ENCODE measurements around the gene SPCS3. TPM values are rescaled to one million over a fixed set of nuclear protein-coding genes. Genes with fewer than 3 reads are reported as not detected.
"Not testable (repeated sequence)": the region's sequence is repeated elsewhere in the genome, so short reads cannot be mapped to it uniquely, and the experiment has no call there.

SPCS3 gene
- total RNA-seq, 1 donor from 2014 or later, result 106 TPM

- Mint-ChIP-seq H3K27ac (no peak overlapping the region), H3K4me3 (no peak overlapping the region), H3K4me1 (ENCODE audit: unreplicated experiment) (no peaks in the 10 kb centered on the region), H3K27me3 (no peaks in the 10 kb centered on the region), H3K9me3 (no peaks in the 10 kb centered on the region), H3K36me3 (no peaks in the 10 kb centered on the region)
- TF ChIP-seq, protein P1, sequence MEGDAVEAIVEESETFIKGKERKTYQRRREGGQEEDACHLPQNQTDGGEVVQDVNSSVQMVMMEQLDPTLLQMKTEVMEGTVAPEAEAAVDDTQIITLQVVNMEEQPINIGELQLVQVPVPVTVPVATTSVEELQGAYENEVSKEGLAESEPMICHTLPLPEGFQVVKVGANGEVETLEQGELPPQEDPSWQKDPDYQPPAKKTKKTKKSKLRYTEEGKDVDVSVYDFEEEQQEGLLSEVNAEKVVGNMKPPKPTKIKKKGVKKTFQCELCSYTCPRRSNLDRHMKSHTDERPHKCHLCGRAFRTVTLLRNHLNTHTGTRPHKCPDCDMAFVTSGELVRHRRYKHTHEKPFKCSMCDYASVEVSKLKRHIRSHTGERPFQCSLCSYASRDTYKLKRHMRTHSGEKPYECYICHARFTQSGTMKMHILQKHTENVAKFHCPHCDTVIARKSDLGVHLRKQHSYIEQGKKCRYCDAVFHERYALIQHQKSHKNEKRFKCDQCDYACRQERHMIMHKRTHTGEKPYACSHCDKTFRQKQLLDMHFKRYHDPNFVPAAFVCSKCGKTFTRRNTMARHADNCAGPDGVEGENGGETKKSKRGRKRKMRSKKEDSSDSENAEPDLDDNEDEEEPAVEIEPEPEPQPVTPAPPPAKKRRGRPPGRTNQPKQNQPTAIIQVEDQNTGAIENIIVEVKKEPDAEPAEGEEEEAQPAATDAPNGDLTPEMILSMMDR (conservative IDR thresholded peaks at IDR 0.05), result no peak
- no peak for DNase-seq (ENCODE audit: extremely low spot score, unreplicated experiment)
These were observed 45.3 kb upstream of the SPCS3 start for GRCh38 chr4:176274441-176274840.

DNA sequence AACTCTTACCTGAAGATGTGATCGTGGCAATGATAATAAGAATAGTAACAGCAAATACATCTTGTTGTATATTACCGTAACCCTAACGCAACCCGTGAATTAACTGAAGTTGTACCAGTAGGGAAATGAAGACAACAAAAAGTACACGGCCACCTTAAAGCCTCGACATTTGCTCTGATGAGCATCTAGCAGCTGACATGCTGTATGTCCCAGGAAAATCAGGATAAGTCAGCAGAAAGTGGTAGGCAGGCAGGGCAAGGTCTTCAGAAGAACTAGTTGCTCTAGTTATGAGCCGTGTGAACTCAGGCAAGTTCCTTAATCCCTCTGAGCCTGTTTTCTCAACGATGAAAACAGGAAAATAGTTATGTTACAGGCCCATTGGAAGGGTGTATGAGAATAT, 43.1 kb upstream of the SPCS3 start:
- H3K4me3 Mint-ChIP-seq, result no peak overlapping the region
- H3K27ac Mint-ChIP-seq, result no peak overlapping the region
- no peaks in the 10 kb centered on the region for H3K4me1 Mint-ChIP-seq (ENCODE audit: unreplicated experiment)
- TF ChIP-seq, protein P1 (conservative IDR thresholded peaks at IDR 0.05), result no peak
- DNase-seq (ENCODE audit: extremely low spot score, unreplicated experiment), result no peak
- no peaks in the 10 kb centered on the region for H3K36me3 Mint-ChIP-seq
- H3K27me3 Mint-ChIP-seq, result no peaks in the 10 kb centered on the region
- no peaks in the 10 kb centered on the region for H3K9me3 Mint-ChIP-seq

- Mint-ChIP-seq H3K9me3 (no peaks in the 10 kb centered on the region), H3K27me3 (no peaks in the 10 kb centered on the region), H3K4me3 (peak overlapping the region; percentile 71), H3K27ac (no peak overlapping the region), H3K4me1 (ENCODE audit: unreplicated experiment) (no peaks in the 10 kb centered on the region), H3K36me3 (no peaks in the 10 kb centered on the region)
- TF ChIP-seq, protein P1 (conservative IDR thresholded peaks at IDR 0.05), result peak; percentile 65
- DNase-seq (ENCODE audit: extremely low spot score, unreplicated experiment), result no peak
These were observed 42.4 kb upstream of the SPCS3 start for GRCh38 chr4:176277162-176277904.

DNA sequence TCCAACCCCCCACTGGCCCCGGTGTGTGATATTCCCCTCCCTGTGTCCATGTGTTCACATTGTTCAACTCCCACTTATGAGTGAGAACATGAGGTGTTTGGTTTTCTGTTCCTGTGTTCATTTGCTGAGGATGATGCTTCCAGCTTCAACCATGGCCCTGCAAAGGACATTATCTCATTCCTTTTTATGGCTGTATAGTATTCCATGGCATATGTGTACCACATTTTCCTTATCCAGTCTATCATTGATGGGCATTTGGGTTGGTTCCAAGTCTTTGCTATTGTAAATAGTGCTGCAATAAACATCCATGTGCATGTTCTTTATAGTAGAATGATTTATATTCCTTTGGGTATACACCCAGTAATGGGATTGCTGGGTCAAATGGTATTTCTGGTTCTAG, 40.2 kb upstream of the SPCS3 start:
- H3K27me3 Mint-ChIP-seq; H3K9me3 Mint-ChIP-seq; H3K36me3 Mint-ChIP-seq; H3K4me1 Mint-ChIP-seq (ENCODE audit: unreplicated experiment); H3K4me3 Mint-ChIP-seq; DNase-seq (ENCODE audit: extremely low spot score, unreplicated experiment); H3K27ac Mint-ChIP-seq: not testable (repeated sequence)

DNA sequence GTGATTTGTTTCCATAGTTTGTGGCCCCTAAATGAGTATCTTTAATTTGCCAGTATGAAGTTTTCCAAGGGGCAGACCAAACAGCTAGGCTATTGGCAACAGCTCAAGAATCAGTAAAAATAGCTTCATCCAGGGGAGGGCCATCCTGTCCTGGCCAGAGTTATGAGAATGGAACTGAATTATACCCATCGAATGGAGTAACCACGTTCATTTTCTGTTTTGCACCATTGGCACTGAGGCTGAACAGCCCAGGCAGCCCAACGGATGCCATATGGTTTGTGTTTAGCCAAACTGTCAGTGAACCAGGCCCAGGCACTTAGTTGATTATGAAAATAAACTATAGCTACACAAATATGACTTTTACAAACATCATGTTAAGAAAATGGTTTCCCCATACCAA, 33.0 kb upstream of the SPCS3 start:
- no peak for DNase-seq (ENCODE audit: extremely low spot score, unreplicated experiment)
- H3K36me3 Mint-ChIP-seq, result no peaks in the 10 kb centered on the region
- TF ChIP-seq, protein P1 (conservative IDR thresholded peaks at IDR 0.05), result no peak
- no peaks in the 10 kb centered on the region for H3K9me3 Mint-ChIP-seq
- H3K27ac Mint-ChIP-seq, result no peak overlapping the region
- no peaks in the 10 kb centered on the region for H3K27me3 Mint-ChIP-seq
- no peak overlapping the region for H3K4me3 Mint-ChIP-seq
- no peaks in the 10 kb centered on the region for H3K4me1 Mint-ChIP-seq (ENCODE audit: unreplicated experiment)

DNA sequence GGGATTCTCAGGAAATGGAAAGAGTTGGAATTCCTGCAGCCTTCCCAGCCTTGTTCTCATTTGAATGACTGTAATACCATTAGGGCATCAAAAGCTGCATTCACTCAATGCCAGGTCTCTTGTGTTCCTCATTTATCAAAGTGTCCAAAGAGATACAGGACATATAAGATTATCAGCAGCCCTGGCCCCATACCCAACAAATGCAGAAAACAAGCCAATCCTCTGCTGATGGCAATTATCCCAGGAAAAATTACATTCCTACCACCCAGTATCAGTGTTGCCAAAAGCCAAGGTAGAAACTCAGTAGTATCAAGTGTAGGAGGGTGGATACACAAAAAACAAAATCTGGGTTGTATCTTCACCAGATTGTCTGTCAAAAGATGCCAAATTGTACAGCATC, 32.2 kb upstream of the SPCS3 start:
- H3K9me3 Mint-ChIP-seq, result no peaks in the 10 kb centered on the region
- H3K4me3 Mint-ChIP-seq, result no peak overlapping the region
- TF ChIP-seq, protein P1 (conservative IDR thresholded peaks at IDR 0.05), result no peak
- DNase-seq (ENCODE audit: extremely low spot score, unreplicated experiment), result no peak
- H3K4me1 Mint-ChIP-seq (ENCODE audit: unreplicated experiment), result no peaks in the 10 kb centered on the region
- no peaks in the 10 kb centered on the region for H3K27me3 Mint-ChIP-seq
- H3K36me3 Mint-ChIP-seq, result no peaks in the 10 kb centered on the region
- no peak overlapping the region for H3K27ac Mint-ChIP-seq
